ENCODE results near the gene SLC29A1. TPM values are rescaled to one million over a fixed set of nuclear protein-coding genes. Genes with fewer than 3 reads are reported as not detected.

The SLC29A1 gene
- total and polyA plus RNA-seq, 9 of the 15 experiments (the other 6 are each of a cell fraction or from before 2014, with no cell fraction given): 18.9 to 170 (median 57.7) TPM

- no peak for TF ChIP-seq ZNF124 (CRISPR knock-in tag; IDR thresholded peaks at IDR 0.05)
- no peak for TF ChIP-seq PHB (CRISPR knock-in tag; IDR thresholded peaks at IDR 0.05)
- peak; percentile 91 for TF ChIP-seq U2AF1 (optimal IDR thresholded peaks at IDR 0.05; ENCODE audit: low read depth, low read length)
- peak; percentile 70 for TF ChIP-seq ARID1B (IDR thresholded peaks at IDR 0.05)
- TF ChIP-seq MCM3 (IDR thresholded peaks at IDR 0.05): no peak
- no peak for TF ChIP-seq CSDE1 (IDR thresholded peaks at IDR 0.05)
- TF ChIP-seq GABPB1 (CRISPR knock-in tag; IDR thresholded peaks at IDR 0.05): peak; percentile 81
- TF ChIP-seq ZNF217 (CRISPR knock-in tag; IDR thresholded peaks at IDR 0.05): no peak
- TF ChIP-seq CREB3L1 (IDR thresholded peaks at IDR 0.05; ENCODE audit: borderline replicate concordance, low read depth): peak; percentile 83; the same call in 1 of the 2 replicates
- TF ChIP-seq ZNF140 (CRISPR knock-in tag; IDR thresholded peaks at IDR 0.05): no peak
- TF ChIP-seq CBX8 (IDR thresholded peaks at IDR 0.05; ENCODE audit: borderline replicate concordance, extremely low read depth, low read depth, low read length, poor library complexity, severe bottlenecking): no peak
- TF ChIP-seq CBFA2T3 (IDR thresholded peaks at IDR 0.05): no peak
- no peak for TF ChIP-seq NR4A1 (CRISPR knock-in tag; IDR thresholded peaks at IDR 0.05)
- TF ChIP-seq NR4A1 (tag; IDR thresholded peaks at IDR 0.05): peak; percentile 47; the same call in 1 of the 2 replicates
- peak; percentile 84 for TF ChIP-seq RBM22 (IDR thresholded peaks at IDR 0.05; ENCODE audit: low read depth, low read length, poor library complexity, severe bottlenecking)
- no peak for TF ChIP-seq CBX2 (IDR thresholded peaks at IDR 0.05; ENCODE audit: insufficient read depth, low read length, poor library complexity, severe bottlenecking)
- no peak for TF ChIP-seq FOXO4 (CRISPR knock-in tag; IDR thresholded peaks at IDR 0.05)
- TF ChIP-seq MIER1 (IDR thresholded peaks at IDR 0.05; ENCODE audit: low read depth): no peak
- no peak for TF ChIP-seq ZNF57 (CRISPR knock-in tag; IDR thresholded peaks at IDR 0.05)
- TF ChIP-seq FOXA3 (CRISPR knock-in tag; conservative IDR thresholded peaks at IDR 0.05 in 1 of 2, IDR thresholded peaks at IDR 0.05 in 1 of 2): no peak
- TF ChIP-seq, protein P1, sequence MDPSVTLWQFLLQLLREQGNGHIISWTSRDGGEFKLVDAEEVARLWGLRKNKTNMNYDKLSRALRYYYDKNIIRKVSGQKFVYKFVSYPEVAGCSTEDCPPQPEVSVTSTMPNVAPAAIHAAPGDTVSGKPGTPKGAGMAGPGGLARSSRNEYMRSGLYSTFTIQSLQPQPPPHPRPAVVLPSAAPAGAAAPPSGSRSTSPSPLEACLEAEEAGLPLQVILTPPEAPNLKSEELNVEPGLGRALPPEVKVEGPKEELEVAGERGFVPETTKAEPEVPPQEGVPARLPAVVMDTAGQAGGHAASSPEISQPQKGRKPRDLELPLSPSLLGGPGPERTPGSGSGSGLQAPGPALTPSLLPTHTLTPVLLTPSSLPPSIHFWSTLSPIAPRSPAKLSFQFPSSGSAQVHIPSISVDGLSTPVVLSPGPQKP (CRISPR knock-in tag; IDR thresholded peaks at IDR 0.05): no peak
- peak; percentile 70; the same call in 1 of the 2 replicates for TF ChIP-seq PHF21A (IDR thresholded peaks at IDR 0.05; ENCODE audit: borderline replicate concordance, low read depth)
- no peak for TF ChIP-seq SREBF1 (IDR thresholded peaks at IDR 0.05; ENCODE audit: borderline replicate concordance, low read depth, low read length)
- no peak for TF ChIP-seq MXI1 (IDR thresholded peaks at IDR 0.05; ENCODE audit: low read depth, low read length)
- TF ChIP-seq POLR2AphosphoS5 (IDR thresholded peaks at IDR 0.05; ENCODE audit: control insufficient read depth, insufficient read depth, low read depth, low read length): 0 out of 2 replicates have a peak, but pooled peaks have one; percentile 4
- no peak for TF ChIP-seq ZNF507 (tag; conservative IDR thresholded peaks at IDR 0.05)
Measured at GRCh38 chr6:44237813-44238433, 14.5 kb downstream of the SLC29A1 start (continued).
